Measurements from ENCODE around the gene PRKACA. TPM values are rescaled to one million over a fixed set of nuclear protein-coding genes. Genes with fewer than 3 reads are reported as not detected.
"Not testable (repeated sequence)": the region's sequence is repeated elsewhere in the genome, so short reads cannot be mapped to it uniquely, and the experiment has no call there.

Gene PRKACA
- total RNA-seq, 1 donor from 2014 or later, result 37.9 TPM

GRCh38 chr19:14070268-14071050, 47.1 kb downstream of the PRKACA start:
- DNase-seq (ENCODE audit: low read depth, low spot score), result no peak

GRCh38 chr19:14066134-14066533, 51.4 kb downstream of the PRKACA start:
- no peak for DNase-seq (ENCODE audit: low read depth, low spot score)

- no peak for DNase-seq (ENCODE audit: low read depth, low spot score)
Observed at GRCh38 chr19:14063105-14063504, 54.5 kb downstream of the PRKACA start.

- no peak for DNase-seq (ENCODE audit: low read depth, low spot score)
Observed at GRCh38 chr19:14062558-14062855, 55.1 kb downstream of the PRKACA start.

- no peak for DNase-seq (ENCODE audit: low read depth, low spot score)
Observed at GRCh38 chr19:14061751-14062557, 55.6 kb downstream of the PRKACA start, which contains the start of gene PALM3. Gene PALM3, minus strand, starts transcription at chr19:14062076. Its CDS starts 96 bp downstream, at chr19:14061980.

- DNase-seq (ENCODE audit: low read depth, low spot score), result no peak
Observed at GRCh38 chr19:14061081-14061749, 56.3 kb downstream of the PRKACA start.

GRCh38 chr19:14059652-14060155, 57.9 kb downstream of the PRKACA start:
- DNase-seq (ENCODE audit: low read depth, low spot score), result no peak

- DNase-seq (ENCODE audit: low read depth, low spot score), result no peak
Observed at GRCh38 chr19:14059093-14059480, 58.5 kb downstream of the PRKACA start.

GRCh38 chr19:14058182-14059092, 59.1 kb downstream of the PRKACA start:
- no peak for DNase-seq (ENCODE audit: low read depth, low spot score)

GRCh38 chr19:14056741-14057356, 60.7 kb downstream of the PRKACA start:
- DNase-seq (ENCODE audit: low read depth, low spot score), result no peak

GRCh38 chr19:14056069-14056666, 61.4 kb downstream of the PRKACA start:
- no peak for DNase-seq (ENCODE audit: low read depth, low spot score)

- DNase-seq (ENCODE audit: low read depth, low spot score), result no peak
Observed at GRCh38 chr19:14055396-14055795, 62.2 kb downstream of the PRKACA start.

GRCh38 chr19:14054721-14055120, 62.8 kb downstream of the PRKACA start:
- DNase-seq (ENCODE audit: low read depth, low spot score), result no peak

GRCh38 chr19:14054099-14054498, 63.5 kb downstream of the PRKACA start:
- no peak for DNase-seq (ENCODE audit: low read depth, low spot score)

- no peak for DNase-seq (ENCODE audit: low read depth, low spot score)
Observed at GRCh38 chr19:14053500-14053899, 64.1 kb downstream of the PRKACA start.

- DNase-seq (ENCODE audit: low read depth, low spot score), result no peak
Observed at GRCh38 chr19:14053032-14053431, 64.5 kb downstream of the PRKACA start.

- no peak for DNase-seq (ENCODE audit: low read depth, low spot score)
Observed at GRCh38 chr19:14052470-14052869, 65.1 kb downstream of the PRKACA start.

- DNase-seq (ENCODE audit: low read depth, low spot score), result no peak
Observed at GRCh38 chr19:14051980-14052379, 65.6 kb downstream of the PRKACA start.

GRCh38 chr19:14050961-14051360, 66.6 kb downstream of the PRKACA start:
- DNase-seq (ENCODE audit: low read depth, low spot score), result not testable (repeated sequence)

GRCh38 chr19:14050512-14050911, 67.0 kb downstream of the PRKACA start:
- no peak for DNase-seq (ENCODE audit: low read depth, low spot score)
